Type B pancreatic cell (in vitro differentiated cells): ENCODE data around the gene GHRL. TPM values are rescaled to one million over a fixed set of nuclear protein-coding genes. Genes with fewer than 3 reads are reported as not detected.
"Not testable (repeated sequence)": the region's sequence is repeated elsewhere in the genome, so short reads cannot be mapped to it uniquely, and the experiment has no call there.

Experiments used
- DNase-seq: peaks from one replicate; pipeline ENCODE4 v3.0.0; 2021; ENCODE audit warnings: mixed read lengths; ENCODE audit not compliant: unreplicated experiment; ENCODE audit errors: extremely low spot score
- H3K27ac Mint-ChIP-seq: 2 replicates; pipeline ENCODE4 v1.8.0; 2021; ENCODE audit warnings: mild to moderate bottlenecking, mixed read lengths
- H3K27me3 Mint-ChIP-seq: 2 replicates; pipeline ENCODE4 v1.8.0; 2021; ENCODE audit warnings: mixed read lengths
- H3K36me3 Mint-ChIP-seq: 2 replicates; pipeline ENCODE4 v1.8.0; 2021; ENCODE audit warnings: mixed read lengths
- H3K4me1 Mint-ChIP-seq: one replicate; pipeline ENCODE4 v1.8.0; 2021; ENCODE audit warnings: mixed read lengths; ENCODE audit not compliant: unreplicated experiment
- H3K4me3 Mint-ChIP-seq: 2 replicates; pipeline ENCODE4 v1.8.0; 2021; ENCODE audit warnings: mild to moderate bottlenecking, mixed read lengths
- H3K9me3 Mint-ChIP-seq: 2 replicates; pipeline ENCODE4 v1.8.0; 2021; ENCODE audit warnings: mixed read lengths
- total RNA-seq: library from RNA; stranded (reverse); gene quantifications from 2 replicates; pipeline ENCODE4 v1.2.1, GENCODE V29; 2021; ENCODE audit warnings: low replicate concordance
- TF ChIP-seq, protein P1 (sequence below): fragments of 200-600 bp; sonication (generic); conservative IDR thresholded peaks from 2 replicates; pipeline ENCODE4 v1.5.0; 2021; ENCODE audit warnings: antibody characterized with exemption, mild to moderate bottlenecking

GHRL gene
- total RNA-seq, 1 donor from 2014 or later, result 29.6 TPM

- Mint-ChIP-seq H3K36me3 (peaks cover 13% of the 10 kb centered on the region), H3K27me3 (no peaks in the 10 kb centered on the region), H3K4me3 (no peak overlapping the region), H3K4me1 (peaks cover 8% of the 10 kb centered on the region), H3K9me3 (no peaks in the 10 kb centered on the region), H3K27ac (no peak overlapping the region)
- TF ChIP-seq, protein P1, sequence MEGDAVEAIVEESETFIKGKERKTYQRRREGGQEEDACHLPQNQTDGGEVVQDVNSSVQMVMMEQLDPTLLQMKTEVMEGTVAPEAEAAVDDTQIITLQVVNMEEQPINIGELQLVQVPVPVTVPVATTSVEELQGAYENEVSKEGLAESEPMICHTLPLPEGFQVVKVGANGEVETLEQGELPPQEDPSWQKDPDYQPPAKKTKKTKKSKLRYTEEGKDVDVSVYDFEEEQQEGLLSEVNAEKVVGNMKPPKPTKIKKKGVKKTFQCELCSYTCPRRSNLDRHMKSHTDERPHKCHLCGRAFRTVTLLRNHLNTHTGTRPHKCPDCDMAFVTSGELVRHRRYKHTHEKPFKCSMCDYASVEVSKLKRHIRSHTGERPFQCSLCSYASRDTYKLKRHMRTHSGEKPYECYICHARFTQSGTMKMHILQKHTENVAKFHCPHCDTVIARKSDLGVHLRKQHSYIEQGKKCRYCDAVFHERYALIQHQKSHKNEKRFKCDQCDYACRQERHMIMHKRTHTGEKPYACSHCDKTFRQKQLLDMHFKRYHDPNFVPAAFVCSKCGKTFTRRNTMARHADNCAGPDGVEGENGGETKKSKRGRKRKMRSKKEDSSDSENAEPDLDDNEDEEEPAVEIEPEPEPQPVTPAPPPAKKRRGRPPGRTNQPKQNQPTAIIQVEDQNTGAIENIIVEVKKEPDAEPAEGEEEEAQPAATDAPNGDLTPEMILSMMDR, result no peak
- no peak for DNase-seq
Measured at GRCh38 chr3:10273702-10274305, 18.9 kb downstream of the GHRL start.

DNA sequence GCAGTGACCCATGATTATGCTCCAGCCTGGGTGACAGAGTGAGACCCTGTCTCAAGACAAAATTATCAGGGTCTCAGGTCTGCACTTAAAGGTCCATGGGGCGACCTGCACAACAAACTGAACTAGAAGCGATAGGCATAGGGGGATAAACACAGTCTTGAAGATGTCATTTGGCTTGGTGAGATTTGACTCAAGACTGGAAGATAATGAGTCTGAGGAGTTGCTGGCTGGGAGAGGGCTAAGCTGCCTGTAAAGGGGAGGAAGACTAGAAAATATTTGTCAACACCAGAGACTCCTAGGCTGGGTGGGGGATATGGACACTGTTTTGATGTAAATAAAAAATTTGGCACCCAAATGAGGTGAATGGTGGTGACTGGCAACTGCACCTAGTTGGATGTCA, 19.8 kb downstream of the GHRL start:
- no peak overlapping the region for H3K4me3 Mint-ChIP-seq
- H3K36me3 Mint-ChIP-seq, result peaks cover 14% of the 10 kb centered on the region
- TF ChIP-seq, protein P1, result no peak
- DNase-seq, result no peak
- H3K27me3 Mint-ChIP-seq, result no peaks in the 10 kb centered on the region
- no peak overlapping the region for H3K27ac Mint-ChIP-seq
- no peaks in the 10 kb centered on the region for H3K9me3 Mint-ChIP-seq
- H3K4me1 Mint-ChIP-seq, result peaks cover 8% of the 10 kb centered on the region

DNA sequence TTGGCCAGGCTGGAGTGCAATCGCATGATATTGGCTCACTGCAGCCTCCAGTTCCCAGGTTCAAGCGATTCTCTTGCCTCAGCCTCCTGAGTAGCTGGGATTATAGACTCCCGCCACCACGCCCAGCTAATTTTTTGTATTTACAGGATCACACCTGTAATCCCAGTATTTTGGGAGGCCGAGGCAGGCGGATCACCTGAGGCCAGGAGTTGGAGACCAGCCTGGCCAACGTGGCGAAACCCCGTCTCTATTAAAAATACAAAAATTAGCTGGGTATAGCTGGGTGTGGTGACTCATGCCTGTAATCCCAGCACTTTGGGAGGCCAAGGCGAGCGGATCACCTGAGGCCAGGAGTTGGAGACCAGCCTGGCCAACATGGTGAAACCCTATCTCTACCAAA, 20.3 kb downstream of the GHRL start:
- not testable (repeated sequence) for H3K27ac Mint-ChIP-seq, H3K4me1 Mint-ChIP-seq, DNase-seq, H3K4me3 Mint-ChIP-seq, H3K27me3 Mint-ChIP-seq, H3K9me3 Mint-ChIP-seq
- H3K36me3 Mint-ChIP-seq, result peaks cover 14% of the 10 kb centered on the region

DNA sequence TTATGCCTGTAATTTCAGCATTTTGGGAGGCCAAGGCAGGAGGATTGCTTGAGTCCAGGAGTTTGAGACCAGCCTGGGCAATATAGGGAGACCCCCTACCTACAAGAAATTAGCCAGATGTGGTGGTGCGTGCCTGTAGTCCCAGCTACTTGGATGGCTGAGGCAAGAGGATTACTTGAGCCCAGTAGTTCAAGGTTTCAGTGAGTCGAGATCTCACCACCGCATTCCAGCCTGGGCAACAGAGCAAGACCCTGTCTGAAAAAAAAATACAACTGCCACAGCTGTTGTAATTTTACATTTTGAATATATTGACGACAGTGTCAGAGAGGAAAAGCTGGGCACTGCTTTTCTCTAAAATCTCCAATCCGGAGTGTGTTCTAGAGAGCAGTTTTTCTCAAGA, 23.3 kb downstream of the GHRL start:
- no peak overlapping the region for H3K4me3 Mint-ChIP-seq
- peaks cover 8% of the 10 kb centered on the region for H3K4me1 Mint-ChIP-seq
- no peaks in the 10 kb centered on the region for H3K27me3 Mint-ChIP-seq
- peaks cover 19% of the 10 kb centered on the region for H3K36me3 Mint-ChIP-seq
- no peak overlapping the region for H3K27ac Mint-ChIP-seq
- no peak for DNase-seq
- TF ChIP-seq, protein P1, result no peak
- H3K9me3 Mint-ChIP-seq, result no peaks in the 10 kb centered on the region

DNA sequence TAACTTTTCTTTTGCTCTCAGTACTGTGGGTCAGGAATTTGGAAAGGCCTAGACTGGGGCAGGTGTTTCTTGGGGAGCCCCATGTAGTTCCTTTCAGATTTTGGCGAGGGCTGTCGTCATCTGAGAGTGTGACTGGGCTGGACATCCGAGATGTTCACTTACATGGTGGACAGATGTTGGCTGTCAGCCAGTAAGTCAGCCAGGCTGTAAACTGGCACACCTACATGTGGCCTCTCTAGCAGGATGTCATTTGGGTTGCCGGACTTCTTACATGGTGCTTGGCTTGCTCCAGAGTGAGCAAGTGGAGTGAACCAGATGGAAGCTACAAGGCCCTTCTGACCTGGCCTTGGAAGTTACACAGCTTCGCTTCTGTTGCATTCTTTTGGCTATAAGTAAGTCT, 23.8 kb downstream of the GHRL start:
- TF ChIP-seq, protein P1, result no peak
- H3K4me1 Mint-ChIP-seq, result peaks cover 12% of the 10 kb centered on the region
- H3K27me3 Mint-ChIP-seq, result no peaks in the 10 kb centered on the region
- no peak for DNase-seq
- H3K27ac Mint-ChIP-seq, result no peak overlapping the region
- H3K36me3 Mint-ChIP-seq, result peaks cover 24% of the 10 kb centered on the region
- no peaks in the 10 kb centered on the region for H3K9me3 Mint-ChIP-seq
- no peak overlapping the region for H3K4me3 Mint-ChIP-seq

DNA sequence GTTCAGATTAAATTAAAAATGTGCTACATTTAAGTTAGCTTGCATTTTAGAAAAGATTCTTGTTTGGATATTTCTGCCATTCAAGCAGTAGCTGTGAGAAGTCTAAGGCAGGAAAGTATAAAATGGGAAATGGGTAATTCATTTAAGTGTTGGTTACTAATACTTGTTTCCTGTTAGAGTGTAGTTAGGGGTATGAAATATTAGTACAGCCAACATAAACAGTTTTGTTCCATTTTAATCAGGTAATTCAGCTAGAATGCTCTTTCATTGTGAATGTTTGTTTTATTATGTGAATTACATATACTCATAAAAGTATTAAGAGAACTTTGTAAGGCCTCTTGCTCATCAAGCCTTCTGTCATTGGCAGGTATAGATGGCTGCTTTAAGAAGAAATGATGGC, 24.6 kb downstream of the GHRL start:
- DNase-seq, result no peak
- TF ChIP-seq, protein P1, result no peak
- H3K27ac Mint-ChIP-seq, result no peak overlapping the region
- H3K27me3 Mint-ChIP-seq, result no peaks in the 10 kb centered on the region
- peaks cover 16% of the 10 kb centered on the region for H3K4me1 Mint-ChIP-seq
- peaks cover 32% of the 10 kb centered on the region for H3K36me3 Mint-ChIP-seq
- H3K9me3 Mint-ChIP-seq, result no peaks in the 10 kb centered on the region
- no peak overlapping the region for H3K4me3 Mint-ChIP-seq

- peaks cover 13% of the 10 kb centered on the region for H3K4me1 Mint-ChIP-seq
- H3K36me3 Mint-ChIP-seq, result peaks cover 36% of the 10 kb centered on the region
- H3K27ac Mint-ChIP-seq, H3K9me3 Mint-ChIP-seq, H3K27me3 Mint-ChIP-seq, H3K4me3 Mint-ChIP-seq, DNase-seq: not testable (repeated sequence)
Measured at GRCh38 chr3:10266936-10267335, 25.8 kb downstream of the GHRL start.
